NT2/D1 (cell line): ENCODE results near the gene LZTR1.

Experiments
- DNase-seq: peaks from one replicate; pipeline ENCODE4 v3.0.0-alpha.2; 2011; ENCODE audit warnings: low read depth, low spot score
- H3K27me3 ChIP-seq: 2 replicates; pipeline ENCODE4 v1.6.0; 2011; ENCODE audit warnings: mild to moderate bottlenecking; ENCODE audit not compliant: insufficient read length, insufficient read depth
- H3K36me3 ChIP-seq: 2 replicates; pipeline ENCODE4 v1.6.1; 2011; ENCODE audit warnings: mild to moderate bottlenecking, low read length, mixed read lengths; ENCODE audit not compliant: insufficient read depth, insufficient read length
- H3K4me1 ChIP-seq: 2 replicates; pipeline ENCODE4 v1.5.1; 2011; ENCODE audit not compliant: insufficient read depth, insufficient read length
- H3K4me3 ChIP-seq: 2 replicates; pipeline ENCODE4 v1.5.1; 2011; ENCODE audit warnings: low read depth; ENCODE audit not compliant: insufficient read length
- H3K9ac ChIP-seq: 2 replicates; pipeline ENCODE4 v1.6.0; 2011; ENCODE audit warnings: low read depth; ENCODE audit not compliant: insufficient read length
- H3K9me3 ChIP-seq: 2 replicates; pipeline ENCODE4 v1.5.1; 2011; ENCODE audit warnings: mild to moderate bottlenecking, low read length; ENCODE audit not compliant: insufficient read depth
- SUZ12 ChIP-seq: IDR thresholded peaks from 2 replicates; pipeline ENCODE4 v1.6.1; 2011; ENCODE audit not compliant: insufficient read length, insufficient read depth; ENCODE audit errors: extremely low read depth
- YY1 ChIP-seq: IDR thresholded peaks from 2 replicates; pipeline ENCODE4 v1.6.1; 2011; ENCODE audit not compliant: insufficient read length, insufficient read depth
- ZNF274 ChIP-seq: IDR thresholded peaks from 2 replicates; pipeline ENCODE4 v1.6.1; 2011; ENCODE audit warnings: mild to moderate bottlenecking, low read depth, low read length

LZTR1 gene

DNA sequence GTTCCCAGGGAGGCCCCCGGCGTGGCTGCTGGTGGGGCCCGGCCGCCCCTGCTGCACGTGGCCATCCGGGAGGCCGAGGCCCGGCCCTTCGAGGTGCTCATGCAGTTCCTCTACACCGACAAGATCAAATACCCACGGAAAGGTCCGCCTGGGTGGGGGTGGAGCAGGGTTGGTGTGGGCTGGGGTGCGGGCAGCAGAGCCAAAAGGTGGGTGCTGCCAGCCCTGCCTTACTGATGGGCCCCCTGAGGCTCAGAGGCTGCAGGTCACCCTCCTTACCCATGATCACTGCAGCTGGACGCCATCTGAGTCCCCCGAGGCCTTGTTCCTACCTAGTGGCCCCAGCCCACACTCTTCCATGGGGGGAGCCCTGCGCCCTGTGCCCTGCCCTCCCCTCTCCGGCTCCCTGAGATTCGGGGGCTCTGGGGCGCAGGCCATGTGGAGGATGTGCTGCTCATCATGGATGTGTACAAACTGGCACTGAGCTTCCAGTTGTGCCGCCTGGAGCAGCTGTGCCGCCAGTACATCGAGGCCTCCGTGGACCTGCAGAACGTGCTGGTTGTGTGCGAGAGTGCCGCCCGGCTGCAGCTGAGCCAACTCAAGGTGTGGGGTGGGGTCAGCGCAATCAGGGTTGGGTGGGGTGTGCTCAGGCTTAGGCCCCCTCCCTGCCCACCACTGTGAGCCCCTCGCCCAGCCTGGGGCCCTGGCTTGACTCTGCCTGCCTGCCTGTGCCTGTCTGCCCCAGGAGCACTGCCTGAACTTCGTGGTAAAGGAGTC is 12.2 kb downstream of the LZTR1 start:
- Histone ChIP-seq H3K9me3 (no peaks in the 10 kb centered on the region), H3K27me3 (no peaks in the 10 kb centered on the region), H3K36me3 (peaks cover 95% of the 10 kb centered on the region), H3K4me3 (no peak overlapping the region), H3K4me1 (no peaks in the 10 kb centered on the region), H3K9ac (no peak overlapping the region)
- no peak for TF ChIP-seq YY1
- TF ChIP-seq ZNF274 = no peak
- no peak for TF ChIP-seq SUZ12
- no peak for DNase-seq

DNA sequence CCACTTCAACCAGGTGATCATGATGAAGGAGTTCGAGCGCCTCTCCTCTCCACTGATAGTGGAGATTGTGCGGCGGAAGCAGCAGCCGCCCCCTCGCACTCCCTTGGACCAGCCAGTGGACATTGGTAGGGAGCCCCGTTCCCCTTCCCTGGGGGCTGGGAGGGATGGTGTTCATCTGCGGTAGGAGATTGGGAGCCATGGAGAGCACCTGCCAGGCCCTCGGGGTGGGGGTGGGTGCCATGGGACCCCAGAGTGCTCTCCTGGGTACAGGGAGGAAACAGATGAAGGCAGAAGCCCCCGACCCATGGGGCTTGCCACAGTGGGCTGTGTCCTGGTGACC is 12.8 kb downstream of the LZTR1 start:
- no peak for TF ChIP-seq ZNF274
- no peak for TF ChIP-seq SUZ12
- no peak for TF ChIP-seq YY1
- H3K36me3 ChIP-seq = peaks cover 95% of the 10 kb centered on the region
- no peak overlapping the region for H3K4me3 ChIP-seq
- no peak for DNase-seq
- H3K4me1 ChIP-seq = peaks cover 2% of the 10 kb centered on the region
- H3K9me3 ChIP-seq = no peaks in the 10 kb centered on the region
- no peak overlapping the region for H3K9ac ChIP-seq
- H3K27me3 ChIP-seq = no peaks in the 10 kb centered on the region

- H3K4me3 ChIP-seq = no peak overlapping the region
- no peaks in the 10 kb centered on the region for H3K27me3 ChIP-seq
- no peak for TF ChIP-seq SUZ12
- TF ChIP-seq ZNF274 = no peak
- no peak for TF ChIP-seq YY1
- H3K9ac ChIP-seq = no peak overlapping the region
- peaks cover 2% of the 10 kb centered on the region for H3K4me1 ChIP-seq
- DNase-seq = no peak
- no peaks in the 10 kb centered on the region for H3K9me3 ChIP-seq
- peaks cover 95% of the 10 kb centered on the region for H3K36me3 ChIP-seq
Measured at GRCh38 chr22:20995329-20996030, 13.4 kb downstream of the LZTR1 start.

DNA sequence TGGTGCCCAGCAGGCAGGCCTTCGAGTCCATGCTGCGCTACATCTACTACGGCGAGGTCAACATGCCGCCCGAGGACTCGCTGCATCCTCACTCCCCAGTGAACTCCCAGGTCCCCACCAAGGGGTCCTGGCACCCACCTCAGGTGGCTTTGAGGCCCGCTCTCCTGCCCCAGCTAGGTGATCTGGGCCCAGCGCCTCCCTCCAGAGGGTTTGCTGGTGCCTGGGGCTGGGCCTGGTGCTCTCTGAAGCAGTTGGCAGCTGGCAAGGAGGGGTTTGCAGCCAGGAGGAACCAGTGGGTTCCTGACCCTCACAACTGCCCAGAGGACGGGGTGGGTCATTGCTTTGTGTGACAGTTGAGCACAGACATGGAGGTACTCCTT is 13.9 kb downstream of the LZTR1 start:
- Histone ChIP-seq H3K9me3 (no peaks in the 10 kb centered on the region), H3K27me3 (no peaks in the 10 kb centered on the region), H3K4me1 (peaks cover 2% of the 10 kb centered on the region), H3K4me3 (no peak overlapping the region), H3K36me3 (peaks cover 95% of the 10 kb centered on the region), H3K9ac (no peak overlapping the region)
- TF ChIP-seq SUZ12 = no peak
- no peak for TF ChIP-seq ZNF274
- no peak for TF ChIP-seq YY1
- DNase-seq = no peak

DNA sequence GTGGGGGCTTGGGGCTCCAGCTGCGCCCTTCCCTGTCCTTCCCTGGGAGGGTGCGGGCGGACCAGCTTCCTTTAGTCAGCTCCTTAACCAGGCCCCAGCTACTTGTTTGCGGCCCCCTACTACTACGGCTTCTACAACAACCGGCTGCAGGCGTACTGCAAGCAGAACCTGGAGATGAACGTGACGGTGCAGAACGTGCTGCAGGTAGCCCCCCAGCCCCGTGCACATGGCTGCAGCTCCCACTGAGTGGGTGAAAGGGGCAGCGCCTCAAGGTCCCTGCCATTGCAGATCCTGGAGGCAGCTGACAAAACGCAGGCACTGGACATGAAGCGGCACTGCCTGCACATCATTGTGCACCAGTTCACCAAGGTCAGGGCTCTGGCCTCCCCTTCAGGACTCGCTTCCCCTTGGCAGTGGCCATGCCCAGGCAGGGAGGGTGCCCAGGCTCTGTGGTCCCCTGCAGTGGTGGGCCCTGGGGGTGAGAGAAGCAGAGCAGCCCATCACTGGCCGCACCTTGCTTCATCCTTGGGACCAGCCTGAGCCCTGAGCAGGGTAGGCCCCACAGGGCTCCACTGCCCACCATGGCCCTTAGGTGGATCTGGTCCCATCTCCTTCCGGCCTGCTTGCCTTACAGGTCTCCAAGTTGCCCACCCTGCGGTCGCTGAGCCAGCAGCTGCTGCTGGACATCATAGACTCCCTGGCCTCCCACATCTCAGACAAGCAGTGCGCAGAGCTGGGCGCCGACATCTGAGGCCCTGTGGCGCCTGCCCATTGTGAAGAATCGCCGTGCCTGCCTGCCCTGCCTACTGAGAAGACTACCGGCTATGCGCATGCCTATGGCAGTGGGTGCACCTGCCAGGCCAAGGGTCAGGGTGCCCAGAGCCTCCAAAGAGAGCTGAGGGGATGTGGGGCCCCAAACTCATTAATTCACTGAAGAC is 14.8 kb downstream of the LZTR1 start:
- Histone ChIP-seq H3K4me3 (no peak overlapping the region), H3K4me1 (peaks cover 2% of the 10 kb centered on the region), H3K36me3 (peaks cover 87% of the 10 kb centered on the region), H3K27me3 (no peaks in the 10 kb centered on the region), H3K9me3 (no peaks in the 10 kb centered on the region), H3K9ac (no peak overlapping the region)
- no peak for TF ChIP-seq SUZ12
- TF ChIP-seq YY1 = no peak
- TF ChIP-seq ZNF274 = no peak
- DNase-seq = no peak

DNA sequence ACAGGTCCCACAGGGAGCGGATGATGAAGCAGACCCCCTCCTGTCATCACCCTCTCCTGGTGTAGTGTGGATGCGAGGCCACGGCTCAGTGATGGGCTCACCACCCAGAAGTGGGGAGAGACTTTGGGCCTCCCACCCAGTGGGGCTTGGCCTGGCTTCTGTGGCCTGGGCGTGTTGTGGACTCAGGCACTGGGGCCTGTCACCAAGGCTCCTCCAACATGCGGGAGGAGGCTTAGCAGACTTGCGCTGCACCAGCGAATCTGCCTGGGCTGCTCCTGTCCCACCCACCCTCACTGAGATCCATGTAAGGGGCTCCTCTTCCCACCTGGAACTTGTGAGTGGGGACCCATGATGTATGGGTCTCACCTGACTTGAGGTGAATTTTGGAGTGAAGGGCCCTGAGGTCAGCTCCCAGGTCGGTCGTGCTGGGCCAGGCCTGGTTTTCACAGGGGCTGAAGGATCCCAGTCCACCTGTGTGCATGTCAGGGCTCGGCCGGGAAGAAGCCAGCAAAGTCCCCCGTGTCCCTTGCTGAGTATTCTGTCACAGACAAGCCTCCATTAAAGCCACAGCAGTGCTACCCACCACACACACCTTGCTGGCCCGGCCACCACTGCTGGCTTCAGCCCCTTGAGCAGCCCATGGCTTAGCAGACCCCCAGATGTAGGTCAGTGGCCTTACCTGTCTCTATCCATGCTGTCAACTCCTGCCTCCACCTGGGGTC is 15.6 kb downstream of the LZTR1 start:
- TF ChIP-seq SUZ12 (no peak), YY1 (no peak), ZNF274 (no peak)
- peaks cover 2% of the 10 kb centered on the region for H3K4me1 ChIP-seq
- peaks cover 79% of the 10 kb centered on the region for H3K36me3 ChIP-seq
- no peak for DNase-seq
- no peak overlapping the region for H3K9ac ChIP-seq
- no peak overlapping the region for H3K4me3 ChIP-seq
- no peaks in the 10 kb centered on the region for H3K27me3 ChIP-seq
- H3K9me3 ChIP-seq = no peaks in the 10 kb centered on the region
